ENCODE measurements around the gene GOLGA7B.

GOLGA7B gene

DNA sequence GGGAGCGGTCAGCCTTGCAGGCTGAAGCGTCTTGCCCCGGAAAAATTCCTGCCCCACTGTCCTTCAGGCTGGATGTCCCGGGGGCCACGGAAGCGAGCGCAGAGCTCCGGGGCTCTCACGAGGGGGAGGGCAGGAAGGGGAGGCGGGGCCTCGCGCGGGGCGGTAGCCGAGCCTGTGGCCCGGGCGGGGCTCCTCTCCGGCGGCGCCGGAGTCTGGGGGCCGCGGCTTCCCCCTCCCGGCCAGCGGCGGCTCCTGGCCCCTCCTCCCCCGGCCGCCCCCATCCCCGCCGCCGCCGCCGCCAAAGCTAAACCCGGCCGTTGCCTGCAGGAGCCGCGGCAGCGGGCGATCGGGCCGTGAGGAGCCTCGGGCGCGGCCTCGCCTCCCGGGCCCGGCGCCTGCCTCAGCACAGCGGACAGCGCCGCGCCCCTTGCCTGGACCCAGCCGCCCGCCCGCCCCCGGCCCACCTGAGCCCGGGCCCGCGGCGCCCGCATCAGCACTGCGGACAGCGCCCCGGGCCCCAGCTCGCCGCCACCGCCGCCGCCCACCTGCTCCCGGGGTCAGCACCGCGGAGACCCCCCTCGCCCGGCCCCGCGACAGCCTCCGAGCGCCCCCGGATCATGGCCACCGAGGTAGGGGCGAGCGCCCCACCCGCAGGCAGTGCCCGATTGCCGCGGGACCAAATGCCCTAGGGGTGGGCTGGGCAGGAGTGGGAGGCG lies at the start of gene GOLGA7B:
Gene GOLGA7B (plus strand): TSS at position 157 of the 716 bp plus-strand sequence. CDS start 461 bp downstream, at position 618.
- Histone ChIP-seq H3K4me1 (ENCODE audit: insufficient read depth, low read length) (no peaks in the 10 kb centered on the region), H3K36me3 (ENCODE audit: insufficient read depth, low read length) (no peaks in the 10 kb centered on the region), H3K9me3 (ENCODE audit: control insufficient read depth, insufficient read depth, low read length) (no peaks in the 10 kb centered on the region), H3K9ac (ENCODE audit: low read depth, low read length) (peak within 1 kb of the TSS; percentile 46; the same call in 1 of the 2 replicates)

GRCh38 chr10:97800474-97800873 lies 49.2 kb upstream of the GOLGA7B start:
- Histone ChIP-seq H3K36me3 (ENCODE audit: insufficient read depth, low read length) (no peaks in the 10 kb centered on the region), H3K4me1 (ENCODE audit: insufficient read depth, low read length) (0 out of 2 replicates have a peak, but pooled peaks cover 4% of the 10 kb centered on the region), H3K9me3 (ENCODE audit: control insufficient read depth, insufficient read depth, low read length) (peaks cover 5% of the 10 kb centered on the region; the same call in 1 of the 2 replicates), H3K9ac (ENCODE audit: low read depth, low read length) (no peak overlapping the region)

- Histone ChIP-seq H3K4me1 (ENCODE audit: insufficient read depth, low read length) (0 out of 2 replicates have a peak, but pooled peaks cover 4% of the 10 kb centered on the region), H3K36me3 (ENCODE audit: insufficient read depth, low read length) (no peaks in the 10 kb centered on the region), H3K9ac (ENCODE audit: low read depth, low read length) (no peak overlapping the region), H3K9me3 (ENCODE audit: control insufficient read depth, insufficient read depth, low read length) (peaks cover 5% of the 10 kb centered on the region; the same call in 1 of the 2 replicates)
Observed at GRCh38 chr10:97801422-97801821, 48.2 kb upstream of the GOLGA7B start.

- H3K9ac ChIP-seq (ENCODE audit: low read depth, low read length), result no peak overlapping the region
- no peaks in the 10 kb centered on the region for H3K9me3 ChIP-seq (ENCODE audit: control insufficient read depth, insufficient read depth, low read length)
- no peaks in the 10 kb centered on the region for H3K36me3 ChIP-seq (ENCODE audit: insufficient read depth, low read length)
- 0 out of 2 replicates have a peak, but pooled peaks cover 4% of the 10 kb centered on the region for H3K4me1 ChIP-seq (ENCODE audit: insufficient read depth, low read length)
Observed at GRCh38 chr10:97805096-97805884, 44.4 kb upstream of the GOLGA7B start.

DNA sequence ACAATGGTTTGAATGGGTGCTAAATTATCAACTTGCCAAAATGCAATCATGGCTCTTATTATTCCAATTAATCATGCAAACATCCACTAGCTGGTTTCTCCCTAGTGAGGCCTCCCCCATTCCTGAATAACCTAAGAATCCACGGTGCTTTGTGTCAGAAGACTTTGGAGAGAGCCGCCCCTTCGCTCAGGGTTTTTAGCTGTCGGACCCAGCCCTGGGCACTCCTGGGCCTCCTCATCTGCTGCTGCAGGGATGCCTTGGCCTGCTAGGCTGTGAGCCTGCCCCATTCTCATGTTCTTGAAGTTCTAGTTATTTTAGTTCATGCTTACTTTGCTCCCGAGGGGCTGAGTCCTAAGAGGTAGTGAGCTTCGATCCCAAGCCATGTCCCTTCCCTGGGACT lies 43.7 kb upstream of the GOLGA7B start:
- no peak overlapping the region for H3K9ac ChIP-seq (ENCODE audit: low read depth, low read length)
- H3K4me1 ChIP-seq (ENCODE audit: insufficient read depth, low read length), result 0 out of 2 replicates have a peak, but pooled peaks cover 4% of the 10 kb centered on the region
- no peaks in the 10 kb centered on the region for H3K36me3 ChIP-seq (ENCODE audit: insufficient read depth, low read length)
- no peaks in the 10 kb centered on the region for H3K9me3 ChIP-seq (ENCODE audit: control insufficient read depth, insufficient read depth, low read length)

GRCh38 chr10:97810446-97810845 lies 39.2 kb upstream of the GOLGA7B start:
- Histone ChIP-seq H3K4me1 (ENCODE audit: insufficient read depth, low read length) (peaks cover 3% of the 10 kb centered on the region; the same call in 1 of the 2 replicates), H3K9me3 (ENCODE audit: control insufficient read depth, insufficient read depth, low read length) (no peaks in the 10 kb centered on the region), H3K36me3 (ENCODE audit: insufficient read depth, low read length) (no peaks in the 10 kb centered on the region)

GRCh38 chr10:97811958-97812357 lies 37.7 kb upstream of the GOLGA7B start:
- H3K4me1 ChIP-seq (ENCODE audit: insufficient read depth, low read length), result peaks cover 3% of the 10 kb centered on the region; the same call in 1 of the 2 replicates
- no peaks in the 10 kb centered on the region for H3K36me3 ChIP-seq (ENCODE audit: insufficient read depth, low read length)
- no peaks in the 10 kb centered on the region for H3K9me3 ChIP-seq (ENCODE audit: control insufficient read depth, insufficient read depth, low read length)
- no peak overlapping the region for H3K9ac ChIP-seq (ENCODE audit: low read depth, low read length)

More at GRCh38 chr10:97810446-97810845, 39.2 kb upstream of the GOLGA7B start:
- no peak overlapping the region for H3K9ac ChIP-seq (ENCODE audit: low read depth, low read length)

DNA sequence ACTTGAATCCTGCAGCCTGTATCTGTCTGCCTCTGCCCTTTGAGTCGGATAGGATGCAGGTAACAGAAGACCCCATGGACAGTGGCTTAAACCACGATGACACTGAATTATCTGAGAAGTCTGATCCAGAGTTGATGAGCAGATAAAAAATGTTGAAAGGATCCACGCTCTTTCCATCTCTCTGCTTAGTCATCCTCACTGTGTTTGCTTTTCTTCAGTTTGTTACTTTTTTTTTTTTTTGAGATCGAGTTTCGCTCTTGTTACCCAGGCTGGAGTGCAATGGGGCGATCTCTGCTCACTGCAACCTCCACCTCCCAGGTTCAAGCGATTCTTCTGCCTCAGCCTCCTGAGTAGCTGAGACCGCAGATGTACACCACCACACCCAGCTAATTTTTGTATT lies 36.9 kb upstream of the GOLGA7B start:
- Histone ChIP-seq H3K9me3 (ENCODE audit: control insufficient read depth, insufficient read depth, low read length) (no peaks in the 10 kb centered on the region), H3K36me3 (ENCODE audit: insufficient read depth, low read length) (no peaks in the 10 kb centered on the region), H3K4me1 (ENCODE audit: insufficient read depth, low read length) (peaks cover 3% of the 10 kb centered on the region; the same call in 1 of the 2 replicates), H3K9ac (ENCODE audit: low read depth, low read length) (no peak overlapping the region)

DNA sequence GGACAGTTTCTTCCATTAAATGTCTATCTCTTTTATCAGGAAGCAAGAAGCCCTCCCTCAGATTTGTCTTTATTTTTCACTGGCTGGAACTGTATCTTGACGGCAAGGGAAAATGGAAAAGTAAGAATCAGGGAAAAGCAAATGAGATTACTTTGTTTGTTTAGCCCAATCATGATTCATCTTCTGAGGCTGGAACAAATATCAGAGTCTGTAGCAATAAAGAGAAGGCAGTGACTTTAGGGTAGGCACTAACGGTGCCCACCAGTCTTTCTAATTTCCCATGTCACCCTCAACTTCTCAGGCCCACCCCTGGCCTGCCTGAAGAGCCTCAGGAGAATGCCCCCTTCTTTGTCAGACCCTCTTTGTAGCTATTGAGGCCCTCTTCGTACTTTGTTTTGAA lies 36.3 kb upstream of the GOLGA7B start:
- Histone ChIP-seq H3K4me1 (ENCODE audit: insufficient read depth, low read length) (peaks cover 3% of the 10 kb centered on the region; the same call in 1 of the 2 replicates), H3K36me3 (ENCODE audit: insufficient read depth, low read length) (no peaks in the 10 kb centered on the region)

GRCh38 chr10:97814996-97815395 lies 34.6 kb upstream of the GOLGA7B start:
- H3K9ac ChIP-seq (ENCODE audit: low read depth, low read length), result no peak overlapping the region

More for the DNA sequence above, 36.3 kb upstream of the GOLGA7B start:
- H3K9ac ChIP-seq (ENCODE audit: low read depth, low read length), result no peak overlapping the region
- H3K9me3 ChIP-seq (ENCODE audit: control insufficient read depth, insufficient read depth, low read length), result no peaks in the 10 kb centered on the region

GRCh38 chr10:97816609-97817008 lies 33.0 kb upstream of the GOLGA7B start:
- Histone ChIP-seq H3K9me3 (ENCODE audit: control insufficient read depth, insufficient read depth, low read length) (no peaks in the 10 kb centered on the region), H3K36me3 (ENCODE audit: insufficient read depth, low read length) (no peaks in the 10 kb centered on the region), H3K9ac (ENCODE audit: low read depth, low read length) (no peak overlapping the region), H3K4me1 (ENCODE audit: insufficient read depth, low read length) (peaks cover 8% of the 10 kb centered on the region)

More at GRCh38 chr10:97814996-97815395, 34.6 kb upstream of the GOLGA7B start:
- Histone ChIP-seq H3K4me1 (ENCODE audit: insufficient read depth, low read length) (peaks cover 3% of the 10 kb centered on the region; the same call in 1 of the 2 replicates), H3K36me3 (ENCODE audit: insufficient read depth, low read length) (no peaks in the 10 kb centered on the region), H3K9me3 (ENCODE audit: control insufficient read depth, insufficient read depth, low read length) (no peaks in the 10 kb centered on the region)

GRCh38 chr10:97818572-97818971 lies 31.1 kb upstream of the GOLGA7B start:
- Histone ChIP-seq H3K36me3 (ENCODE audit: insufficient read depth, low read length) (no peaks in the 10 kb centered on the region), H3K9ac (ENCODE audit: low read depth, low read length) (no peak overlapping the region), H3K4me1 (ENCODE audit: insufficient read depth, low read length) (peaks cover 12% of the 10 kb centered on the region), H3K9me3 (ENCODE audit: control insufficient read depth, insufficient read depth, low read length) (no peaks in the 10 kb centered on the region)

GRCh38 chr10:97820096-97820704 lies 29.4 kb upstream of the GOLGA7B start:
- peaks cover 12% of the 10 kb centered on the region for H3K4me1 ChIP-seq (ENCODE audit: insufficient read depth, low read length)
- H3K9me3 ChIP-seq (ENCODE audit: control insufficient read depth, insufficient read depth, low read length), result no peaks in the 10 kb centered on the region
- H3K9ac ChIP-seq (ENCODE audit: low read depth, low read length), result no peak overlapping the region
- H3K36me3 ChIP-seq (ENCODE audit: insufficient read depth, low read length), result no peaks in the 10 kb centered on the region

GRCh38 chr10:97821308-97822038 lies 28.2 kb upstream of the GOLGA7B start:
- no peaks in the 10 kb centered on the region for H3K9me3 ChIP-seq (ENCODE audit: control insufficient read depth, insufficient read depth, low read length)
- H3K36me3 ChIP-seq (ENCODE audit: insufficient read depth, low read length), result no peaks in the 10 kb centered on the region
- peaks cover 12% of the 10 kb centered on the region for H3K4me1 ChIP-seq (ENCODE audit: insufficient read depth, low read length)
- no peak overlapping the region for H3K9ac ChIP-seq (ENCODE audit: low read depth, low read length)

All from ES-I3 (cell line).